SH-SY5Y (cell line): ENCODE data around the gene NNAT.

ENCODE experiments used
- GATA2 ChIP-seq: IDR thresholded peaks from 2 replicates; pipeline ENCODE4 v1.6.1; 2011; ENCODE audit warnings: mild to moderate bottlenecking, low read depth, low read length
- GATA3 ChIP-seq: IDR thresholded peaks from 2 replicates; pipeline ENCODE4 v1.6.1; 2011; ENCODE audit warnings: low read depth, mild to moderate bottlenecking, low read length, moderate library complexity

DNA sequence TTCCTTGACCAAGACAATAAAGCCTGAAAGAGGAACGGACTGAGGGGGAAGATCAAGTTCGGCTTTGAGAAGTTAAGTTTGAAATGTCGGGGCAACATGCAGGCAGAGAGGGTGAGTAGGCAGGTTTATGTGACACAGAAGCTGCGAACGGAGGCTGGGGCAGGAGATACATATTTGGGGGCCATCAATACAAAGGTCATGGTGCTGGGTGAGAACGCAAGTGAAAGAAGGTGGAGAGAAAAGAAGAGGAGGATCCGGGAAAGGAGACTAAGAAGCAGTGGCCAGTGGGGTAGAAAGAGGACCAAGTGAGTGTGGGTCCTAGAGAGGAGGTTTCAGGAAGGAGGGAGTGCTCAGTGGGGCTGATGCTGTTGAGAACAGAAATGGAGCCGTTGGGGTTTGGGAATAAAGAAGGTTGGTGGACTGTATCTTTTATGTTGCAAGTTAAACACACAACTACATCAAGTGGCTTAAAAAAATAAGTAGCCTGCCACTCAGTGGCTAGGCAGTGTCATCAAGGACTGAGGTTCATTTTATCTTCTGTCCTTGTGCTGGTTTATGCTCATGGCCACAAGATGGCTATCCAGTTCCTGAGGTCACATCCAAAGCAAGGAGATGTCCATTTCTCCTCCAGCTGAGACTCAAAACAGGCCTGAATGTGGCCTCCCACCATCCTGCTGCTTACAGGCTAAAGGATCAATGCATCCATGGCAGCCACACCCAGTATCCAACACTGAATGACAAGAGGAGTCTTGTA is 8.3 kb downstream of the NNAT start:
- TF ChIP-seq GATA2: no peak
- TF ChIP-seq GATA3: no peak
